ENCODE data around the gene CAND1. TPM values are rescaled to one million over a fixed set of nuclear protein-coding genes. Genes with fewer than 3 reads are reported as not detected.

Gene CAND1
- total RNA-seq, 2 experiments from 2014 or later, result 216 to 221 TPM

DNA sequence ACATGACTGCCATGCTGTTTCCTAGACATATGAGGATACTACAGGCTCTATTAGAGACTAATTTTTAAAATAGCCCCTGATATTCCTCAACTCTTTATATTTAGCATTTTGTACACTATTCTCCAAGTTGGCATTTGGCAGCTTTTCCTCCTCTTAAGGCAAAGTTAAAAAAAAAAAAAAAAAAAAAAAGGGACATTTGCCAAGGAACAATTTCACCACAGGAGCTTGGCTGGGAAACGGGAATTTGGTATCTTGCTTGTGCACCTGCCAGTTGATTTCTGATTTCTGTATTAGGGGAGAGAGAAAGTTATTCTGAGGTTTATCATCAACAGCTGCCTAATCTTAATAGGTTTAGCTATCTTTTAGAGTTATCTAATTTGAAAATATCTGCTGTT lies 87.2 kb downstream of the CAND1 start:
- DNase-seq (no peak), ATAC-seq (no peak)
- ChIA-PET CTCF (interaction anchor here (0.6 to 7.2 kb wide), 26 partner anchors 8 to 1000 kb away, joined by 3 to 90 read pairs (median 4); partner anchors contain the start of gene IFNG-AS1), POLR2A (no interaction called here)
- H3K36me3 Mint-ChIP-seq (ENCODE audit: low read depth), result no peaks in the 10 kb centered on the region
- no peaks in the 10 kb centered on the region for H3K27me3 Mint-ChIP-seq
- intact Hi-C loops (cut with micrococcal nuclease), result loop anchor here (2.0 kb wide), 1 partner anchor 586 kb away; no protein-coding TSS in a partner anchor
- H3K4me3 Mint-ChIP-seq, result no peak overlapping the region
- TF ChIP-seq, protein P1, sequence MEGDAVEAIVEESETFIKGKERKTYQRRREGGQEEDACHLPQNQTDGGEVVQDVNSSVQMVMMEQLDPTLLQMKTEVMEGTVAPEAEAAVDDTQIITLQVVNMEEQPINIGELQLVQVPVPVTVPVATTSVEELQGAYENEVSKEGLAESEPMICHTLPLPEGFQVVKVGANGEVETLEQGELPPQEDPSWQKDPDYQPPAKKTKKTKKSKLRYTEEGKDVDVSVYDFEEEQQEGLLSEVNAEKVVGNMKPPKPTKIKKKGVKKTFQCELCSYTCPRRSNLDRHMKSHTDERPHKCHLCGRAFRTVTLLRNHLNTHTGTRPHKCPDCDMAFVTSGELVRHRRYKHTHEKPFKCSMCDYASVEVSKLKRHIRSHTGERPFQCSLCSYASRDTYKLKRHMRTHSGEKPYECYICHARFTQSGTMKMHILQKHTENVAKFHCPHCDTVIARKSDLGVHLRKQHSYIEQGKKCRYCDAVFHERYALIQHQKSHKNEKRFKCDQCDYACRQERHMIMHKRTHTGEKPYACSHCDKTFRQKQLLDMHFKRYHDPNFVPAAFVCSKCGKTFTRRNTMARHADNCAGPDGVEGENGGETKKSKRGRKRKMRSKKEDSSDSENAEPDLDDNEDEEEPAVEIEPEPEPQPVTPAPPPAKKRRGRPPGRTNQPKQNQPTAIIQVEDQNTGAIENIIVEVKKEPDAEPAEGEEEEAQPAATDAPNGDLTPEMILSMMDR (IDR thresholded peaks at IDR 0.05), result no peak
- peaks cover 16% of the 10 kb centered on the region for H3K4me1 Mint-ChIP-seq (ENCODE audit: low read depth)
- H3K27ac Mint-ChIP-seq, result no peak overlapping the region
- H3K9me3 Mint-ChIP-seq, result no peaks in the 10 kb centered on the region

- TF ChIP-seq, protein P1 (IDR thresholded peaks at IDR 0.05), result no peak
- Mint-ChIP-seq H3K27me3 (no peaks in the 10 kb centered on the region), H3K36me3 (ENCODE audit: low read depth) (no peaks in the 10 kb centered on the region), H3K9me3 (peaks cover 4% of the 10 kb centered on the region), H3K27ac (no peak overlapping the region), H3K4me3 (no peak overlapping the region), H3K4me1 (ENCODE audit: low read depth) (peaks cover 15% of the 10 kb centered on the region)
- ChIA-PET POLR2A (no interaction called here), CTCF (interaction anchor here (1.0 to 7.2 kb wide), 4 partner anchors 84 to 584 kb away, joined by 3 to 90 read pairs (median 12); no protein-coding TSS in a partner anchor)
- no peak for ATAC-seq
- DNase-seq, result no peak
- intact Hi-C loops (cut with micrococcal nuclease), result loop anchor here (2.0 kb wide), 1 partner anchor 585 kb away; no protein-coding TSS in a partner anchor
Observed at GRCh38 chr12:67357376-67358125, 88.4 kb downstream of the CAND1 start.

DNA sequence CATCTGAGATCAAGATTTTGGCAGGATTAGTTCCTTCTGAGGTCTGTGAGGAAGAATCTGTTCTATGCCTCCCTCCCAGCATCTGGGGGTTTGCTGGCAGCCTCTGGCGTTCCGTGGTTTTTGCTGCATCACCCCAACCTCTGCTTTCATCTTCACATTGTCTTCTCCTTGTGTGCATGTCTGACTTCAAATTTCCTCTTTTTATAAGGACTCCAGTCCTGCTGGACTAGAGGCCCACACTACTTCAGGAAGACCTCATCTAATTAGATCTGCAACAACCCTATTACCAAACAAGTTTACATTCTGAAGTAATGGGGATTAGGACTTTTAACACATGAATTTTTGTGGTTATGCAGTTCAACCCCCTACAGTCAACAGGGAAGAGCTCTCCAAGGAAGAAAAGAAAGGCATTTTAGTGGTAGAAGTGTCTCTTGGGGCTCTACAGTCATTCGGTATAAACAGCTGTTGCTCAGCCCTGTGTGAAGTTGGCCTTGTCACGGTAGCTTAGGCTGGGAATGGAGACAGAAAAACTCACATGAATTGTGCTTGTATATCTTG lies 89.7 kb downstream of the CAND1 start:
- POLR2A ChIA-PET, result no interaction called here
- Mint-ChIP-seq H3K4me3 (no peak overlapping the region), H3K9me3 (peaks cover 4% of the 10 kb centered on the region), H3K27me3 (no peaks in the 10 kb centered on the region), H3K27ac (no peak overlapping the region), H3K4me1 (ENCODE audit: low read depth) (peaks cover 9% of the 10 kb centered on the region), H3K36me3 (ENCODE audit: low read depth) (no peaks in the 10 kb centered on the region)
- no peak for ATAC-seq
- CTCF ChIA-PET, result interaction anchor here (0.7 to 7.2 kb wide), 6 partner anchors 17 to 682 kb away, joined by 3 to 90 read pairs (median 4); no protein-coding TSS in a partner anchor
- no peak for DNase-seq
- intact Hi-C loops (cut with micrococcal nuclease), result no loop called here
- TF ChIP-seq, protein P1 (IDR thresholded peaks at IDR 0.05), result no peak

DNA sequence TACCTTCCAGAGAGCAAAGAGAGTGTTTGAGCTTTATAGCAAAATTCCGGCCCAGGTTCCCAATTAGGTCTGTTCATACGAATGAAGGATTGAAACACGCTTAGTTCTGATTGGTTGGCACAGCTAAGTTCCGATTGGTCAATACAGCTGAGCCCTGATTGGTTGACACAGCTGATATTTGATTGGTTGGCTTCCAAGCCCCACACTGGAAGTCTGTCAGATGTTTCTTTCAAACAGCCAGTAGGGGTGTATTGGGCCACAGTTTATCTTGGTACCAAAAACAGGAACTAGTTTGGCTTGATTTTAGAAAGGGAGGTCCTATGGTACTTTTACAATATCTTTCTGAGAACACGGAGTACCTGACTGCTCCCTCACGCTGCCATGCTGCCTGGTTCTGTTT lies 93.4 kb downstream of the CAND1 start:
- intact Hi-C loops (cut with micrococcal nuclease), result no loop called here
- ChIA-PET POLR2A (no interaction called here), CTCF (interaction anchor here (2.2 kb wide), 1 partner anchor 580 kb away, joined by 5 read pairs; no protein-coding TSS in a partner anchor)
- H3K9me3 Mint-ChIP-seq, result peaks cover 4% of the 10 kb centered on the region
- ATAC-seq (no peak), DNase-seq (no peak)
- no peak overlapping the region for H3K27ac Mint-ChIP-seq
- TF ChIP-seq, protein P1 (IDR thresholded peaks at IDR 0.05), result no peak
- no peaks in the 10 kb centered on the region for H3K4me1 Mint-ChIP-seq (ENCODE audit: low read depth)
- H3K4me3 Mint-ChIP-seq, result no peak overlapping the region
- H3K36me3 Mint-ChIP-seq (ENCODE audit: low read depth), result no peaks in the 10 kb centered on the region
- H3K27me3 Mint-ChIP-seq, result no peaks in the 10 kb centered on the region

DNA sequence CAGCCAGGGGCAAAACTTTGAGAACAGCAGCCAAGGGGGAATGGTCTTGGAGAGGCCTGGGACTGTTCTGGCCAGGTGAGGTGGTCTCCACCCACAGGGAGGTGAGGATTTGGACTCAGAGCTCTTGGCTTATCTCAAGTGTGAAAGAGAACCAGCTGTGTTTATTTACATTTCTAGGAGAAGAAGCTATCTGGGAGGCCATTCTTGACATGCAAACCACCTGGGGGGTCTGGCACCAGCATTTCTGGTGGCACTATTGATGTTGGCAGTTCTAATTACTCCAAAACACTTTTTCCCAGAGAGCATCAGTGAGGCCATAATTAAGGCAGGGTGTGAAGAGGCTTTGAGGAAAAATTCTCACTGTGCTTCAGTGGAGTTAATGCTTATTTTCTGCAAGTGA lies 95.1 kb downstream of the CAND1 start:
- TF ChIP-seq, protein P1 (IDR thresholded peaks at IDR 0.05), result no peak
- no peak overlapping the region for H3K4me3 Mint-ChIP-seq
- H3K27ac Mint-ChIP-seq, result no peak overlapping the region
- no peaks in the 10 kb centered on the region for H3K27me3 Mint-ChIP-seq
- CTCF ChIA-PET, result interaction anchor here (0.9 kb wide), 1 partner anchor 8 kb away, joined by 3 read pairs; no protein-coding TSS in a partner anchor
- POLR2A ChIA-PET, result no interaction called here
- DNase-seq, result no peak
- no peak for ATAC-seq
- no peaks in the 10 kb centered on the region for H3K36me3 Mint-ChIP-seq (ENCODE audit: low read depth)
- intact Hi-C loops (cut with micrococcal nuclease), result no loop called here
- no peaks in the 10 kb centered on the region for H3K4me1 Mint-ChIP-seq (ENCODE audit: low read depth)
- peaks cover 4% of the 10 kb centered on the region for H3K9me3 Mint-ChIP-seq

Measured in activated CD8-positive, alpha-beta T cell treated with anti-CD3 and anti-CD28 coated beads for 36 hours (primary cell).